Peyer's patch (tissue), 4 donors: ENCODE measurements around the gene IVD. TPM values are rescaled to one million over a fixed set of nuclear protein-coding genes. Genes with fewer than 3 reads are reported as not detected.

Experiments used
- DNase-seq, 3 donors: peaks; one replicate each; pipeline ENCODE4 v3.0.0-alpha.2; 2017 to 2019
- H3K27ac ChIP-seq, 4 donors: fragments of 200-600 bp; sonication (generic); one replicate each; pipeline ENCODE4 v1.5.1; 2016 to 2019
- H3K27me3 ChIP-seq, 2 donors: fragments of 200-600 bp; sonication (generic); one replicate each; pipeline ENCODE4 v1.5.1; 2019
- H3K36me3 ChIP-seq, 3 donors: fragments of 200-600 bp; sonication (generic); one replicate each; pipeline ENCODE4 v1.5.1; 2016 to 2019
- H3K4me1 ChIP-seq, 4 donors: fragments of 200-600 bp; sonication (generic); one replicate each; pipeline ENCODE4 v1.5.1; 2016 to 2019
- H3K4me3 ChIP-seq, 4 donors: fragments of 200-600 bp; sonication (generic); 1 replicate in 3 of 4; 2 replicates in 1 of 4; pipeline ENCODE4 v1.5.1; 2016 to 2019; ENCODE audit warnings: mild to moderate bottlenecking in 1 of 4
- H3K9me3 ChIP-seq, 4 donors: fragments of 200-600 bp; sonication (generic); one replicate each; pipeline ENCODE4 v1.5.1; 2016 to 2019; ENCODE audit warnings: mild to moderate bottlenecking in 1 of 4
- CTCF ChIP-seq, 6 experiments: fragments of 450-650 bp in 4 of 6; fragments of 200-600 bp in 2 of 6; sonication (generic) in 1 of 6; IDR thresholded peaks; one replicate each; pipeline ENCODE4 v1.5.1; 2017 to 2019; ENCODE audit warnings: antibody characterized with exemption in 6 of 6, mild to moderate bottlenecking in 3 of 6, moderate library complexity in 1 of 6
- POLR2A ChIP-seq, 2 donors: fragments of 450-650 bp; IDR thresholded peaks; one replicate each; pipeline ENCODE4 v1.5.1; 2017; ENCODE audit warnings: antibody characterized with exemption in 2 of 2, mild to moderate bottlenecking in 2 of 2, moderate library complexity in 2 of 2
- total RNA-seq, 4 donors: library from RNA; depleted of rRNA; stranded (reverse); fragments of >200 nt; gene quantifications; one replicate each; pipeline ENCODE4 v1.1.0, GENCODE V29; 2016

Gene IVD
- total RNA-seq, 4 donors from 2014 or later = 42.9 to 87.6 (median 71.1) TPM

DNA sequence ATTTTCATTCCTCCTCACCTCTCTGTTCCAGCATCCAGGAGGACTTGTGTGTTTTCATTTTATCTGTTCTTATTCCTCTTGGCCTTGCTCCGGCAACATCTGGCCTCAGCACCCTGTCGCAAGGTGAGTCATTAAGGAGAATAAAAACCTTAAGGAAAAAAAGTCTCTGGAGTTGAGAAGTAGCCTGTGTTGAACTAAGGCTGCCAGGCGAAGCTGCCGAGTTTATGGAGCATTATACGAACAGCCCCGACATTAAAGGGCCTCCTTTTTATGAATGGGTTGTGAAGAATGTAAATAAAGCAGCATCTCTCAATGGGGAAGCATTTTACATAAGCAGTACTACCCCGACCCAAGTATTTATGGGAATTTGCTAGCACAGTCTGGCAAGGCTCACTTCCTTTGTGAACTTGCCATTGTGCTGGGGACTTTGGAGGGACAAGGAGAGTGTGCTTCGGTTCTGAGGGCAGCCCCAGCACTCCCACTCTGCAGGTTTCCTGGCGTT lies 39.9 kb downstream of the IVD start:
- Histone ChIP-seq H3K27me3 (no peaks in the 10 kb centered on the region), H3K4me1 (peaks cover 0 to 59% (median 9%) of the 10 kb centered on the region in 4 donors), H3K4me3 (no peak overlapping the region), H3K27ac (no peak overlapping the region), H3K9me3 (no peaks in the 10 kb centered on the region), H3K36me3 (no peaks in the 10 kb centered on the region)
- TF ChIP-seq POLR2A (IDR thresholded peaks at IDR 0.05) = no peak
- no peak for TF ChIP-seq CTCF (IDR thresholded peaks at IDR 0.05)
- DNase-seq = no peak

GRCh38 chr15:40446144-40446543 lies 40.5 kb downstream of the IVD start:
- Histone ChIP-seq H3K36me3 (no peaks in the 10 kb centered on the region), H3K27ac (no peak overlapping the region), H3K9me3 (no peaks in the 10 kb centered on the region), H3K27me3 (no peaks in the 10 kb centered on the region), H3K4me1 (peaks cover 0 to 63% (median 9%) of the 10 kb centered on the region in 4 donors), H3K4me3 (no peak overlapping the region)
- TF ChIP-seq CTCF (IDR thresholded peaks at IDR 0.05) (no peak), POLR2A (IDR thresholded peaks at IDR 0.05) (no peak)
- DNase-seq = no peak

- Histone ChIP-seq H3K27me3 (no peaks in the 10 kb centered on the region), H3K4me1 (peaks cover 4 to 71% (median 14%) of the 10 kb centered on the region in 4 donors), H3K9me3 (no peaks in the 10 kb centered on the region), H3K4me3 (no peak overlapping the region), H3K27ac (no peak overlapping the region), H3K36me3 (no peaks in the 10 kb centered on the region)
- no peak for TF ChIP-seq POLR2A (IDR thresholded peaks at IDR 0.05)
- TF ChIP-seq CTCF (IDR thresholded peaks at IDR 0.05) = no peak
- no peak for DNase-seq
These were observed 42.8 kb downstream of the IVD start for GRCh38 chr15:40448354-40448753.

DNA sequence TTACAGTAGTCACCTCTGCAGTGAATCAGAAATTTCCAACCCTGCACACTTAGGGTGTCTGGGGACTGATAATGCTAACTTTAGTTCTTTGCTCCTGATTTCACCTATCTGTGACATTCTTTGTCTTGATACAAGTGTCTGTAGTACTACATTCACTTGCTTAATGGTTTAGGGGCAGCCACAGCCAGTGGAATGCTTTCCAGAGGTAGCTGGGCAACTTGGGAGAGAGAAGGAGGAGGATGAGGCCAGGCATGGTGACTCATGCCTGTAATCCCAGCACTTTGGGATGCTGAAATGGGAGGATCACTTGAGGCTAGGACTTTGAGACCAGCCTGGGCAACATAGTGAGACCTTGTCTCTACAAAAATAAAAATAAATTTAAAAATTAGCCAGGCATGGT lies 43.7 kb downstream of the IVD start:
- no peaks in the 10 kb centered on the region for H3K36me3 ChIP-seq
- DNase-seq = no peak
- H3K9me3 ChIP-seq = no peaks in the 10 kb centered on the region
- H3K4me3 ChIP-seq = no peak overlapping the region
- H3K27ac ChIP-seq = no peak overlapping the region
- H3K4me1 ChIP-seq = peaks cover 9 to 72% (median 16%) of the 10 kb centered on the region in 4 donors
- no peak for TF ChIP-seq CTCF (IDR thresholded peaks at IDR 0.05)
- TF ChIP-seq POLR2A (IDR thresholded peaks at IDR 0.05) = no peak
- no peaks in the 10 kb centered on the region for H3K27me3 ChIP-seq

GRCh38 chr15:40450047-40450446 lies 44.5 kb downstream of the IVD start:
- no peak for DNase-seq
- Histone ChIP-seq H3K27me3 (no peaks in the 10 kb centered on the region), H3K9me3 (no peaks in the 10 kb centered on the region), H3K4me1 (peaks cover 17 to 72% (median 18%) of the 10 kb centered on the region in 4 donors), H3K4me3 (no peak overlapping the region), H3K36me3 (no peaks in the 10 kb centered on the region), H3K27ac (no peak overlapping the region)
- no peak for TF ChIP-seq CTCF (IDR thresholded peaks at IDR 0.05)
- TF ChIP-seq POLR2A (IDR thresholded peaks at IDR 0.05) = no peak
